HepG2 (cell line): ENCODE results near the gene TAF12. TPM values are rescaled to one million over a fixed set of nuclear protein-coding genes. Genes with fewer than 3 reads are reported as not detected.

ENCODE experiments used
- ARHGAP35 ChIP-seq: sonication (generic); formaldehyde crosslinking; IDR thresholded peaks from 2 replicates; pipeline ENCODE4 v1.9.0; 2022; ENCODE audit warnings: mild to moderate bottlenecking, inconsistent platforms, moderate library complexity, missing genetic modification reagents, borderline replicate concordance
- ASH2L ChIP-seq: fragments of 300-600, 200-600 bp; sonication (generic); IDR thresholded peaks from 2 replicates; pipeline ENCODE4 v1.7.0; 2017; ENCODE audit warnings: low read depth, mild to moderate bottlenecking, moderate library complexity, mixed read lengths, low read length; ENCODE audit not compliant: insufficient read length
- CHCHD3 ChIP-seq: sonication (generic); formaldehyde crosslinking; IDR thresholded peaks from 2 replicates; pipeline ENCODE4 v1.8.0; 2022; ENCODE audit warnings: mild to moderate bottlenecking, missing genetic modification reagents, moderate library complexity
- DNMT3B ChIP-seq: conservative IDR thresholded peaks from 2 replicates; pipeline ENCODE4 v1.6.1; 2016; ENCODE audit warnings: missing biosample characterization, control low read depth
- EP300 ChIP-seq, 3 experiments: sonication (generic) in 1 of 3; formaldehyde crosslinking in 1 of 3; IDR thresholded peaks; 2 replicates each; pipeline versions ENCODE4 v1.5.1 to v1.6.1; 2011 to 2020; ENCODE audit warnings: low read depth in 2 of 3, low read length in 2 of 3, borderline replicate concordance in 1 of 3, improper control_type of control experiment in 1 of 3, mild to moderate bottlenecking in 1 of 3, missing genetic modification reagents in 1 of 3, moderate library complexity in 1 of 3
- HMGXB4 ChIP-seq, 2 experiments: sonication (generic) in 1 of 2; formaldehyde crosslinking in 1 of 2; IDR thresholded peaks; 2 replicates each; pipeline versions ENCODE4 v1.4.0 to v1.6.1; 2018 to 2020; ENCODE audit warnings: missing genetic modification reagents in 2 of 2, borderline replicate concordance in 1 of 2, low read depth in 1 of 2, mild to moderate bottlenecking in 1 of 2, missing biosample characterization in 1 of 2
- HOXA3 ChIP-seq: sonication (generic); formaldehyde crosslinking; IDR thresholded peaks from 2 replicates; pipeline ENCODE4 v1.5.0; 2020; ENCODE audit warnings: missing genetic modification reagents
- NCOA1 ChIP-seq: sonication (generic); formaldehyde crosslinking; IDR thresholded peaks from 2 replicates; pipeline ENCODE4 v1.9.0; 2021; ENCODE audit warnings: missing genetic modification reagents
- NFE2 ChIP-seq: sonication (generic); formaldehyde crosslinking; IDR thresholded peaks from 2 replicates; pipeline ENCODE4 v1.4.0; 2020; ENCODE audit warnings: missing genetic modification reagents
- POGZ ChIP-seq: sonication (generic); formaldehyde crosslinking; IDR thresholded peaks from 2 replicates; pipeline ENCODE4 v1.4.0; 2020; ENCODE audit warnings: mild to moderate bottlenecking, missing genetic modification reagents
- RAD21 ChIP-seq: fragments of 450-650 bp; formaldehyde crosslinking; IDR thresholded peaks from 2 replicates; pipeline ENCODE4 v1.5.0; 2020; ENCODE audit warnings: mild to moderate bottlenecking
- SIX1 ChIP-seq: sonication (generic); formaldehyde crosslinking; IDR thresholded peaks from 2 replicates; pipeline ENCODE4 v1.4.0; 2020; ENCODE audit warnings: missing genetic modification reagents, borderline replicate concordance
- SMC3 ChIP-seq: IDR thresholded peaks from 2 replicates; pipeline ENCODE4 v1.6.1; 2011; ENCODE audit warnings: low read length, improper control_type of control experiment
- SNAPC2 ChIP-seq: sonication (generic); formaldehyde crosslinking; IDR thresholded peaks from 2 replicates; pipeline ENCODE4 v1.8.1; 2022; ENCODE audit warnings: mild to moderate bottlenecking, missing genetic modification reagents
- STAG1 ChIP-seq: sonication (generic); formaldehyde crosslinking; IDR thresholded peaks from 2 replicates; pipeline ENCODE4 v1.4.0; 2020; ENCODE audit warnings: missing genetic modification reagents
- ZNF225 ChIP-seq: sonication (generic); formaldehyde crosslinking; IDR thresholded peaks from 2 replicates; pipeline ENCODE4 v1.4.0; 2020; ENCODE audit warnings: mild to moderate bottlenecking, missing genetic modification reagents
- ZNF598 ChIP-seq: sonication (generic); formaldehyde crosslinking; IDR thresholded peaks from 2 replicates; pipeline ENCODE4 v1.5.1; 2020; ENCODE audit warnings: mild to moderate bottlenecking, missing genetic modification reagents, borderline replicate concordance
- ZNF614 ChIP-seq: IDR thresholded peaks from 2 replicates; pipeline ENCODE4 v1.6.1; 2018; ENCODE audit warnings: missing biosample characterization, missing genetic modification reagents, inconsistent platforms, borderline replicate concordance
- ZNF646 ChIP-seq: sonication (generic); formaldehyde crosslinking; IDR thresholded peaks from 2 replicates; pipeline ENCODE4 v1.9.0; 2021; ENCODE audit warnings: mild to moderate bottlenecking, missing genetic modification reagents
- ZNF761 ChIP-seq: sonication (generic); formaldehyde crosslinking; conservative IDR thresholded peaks from 2 replicates; pipeline ENCODE4 v1.4.0; 2020; ENCODE audit warnings: mild to moderate bottlenecking, missing genetic modification reagents
- ZNF772 ChIP-seq: sonication (generic); formaldehyde crosslinking; IDR thresholded peaks from 2 replicates; pipeline ENCODE4 v1.5.0; 2020; ENCODE audit warnings: mild to moderate bottlenecking, missing genetic modification reagents
- polyA plus RNA-seq, 8 experiments: library from polyadenylated mRNA; depleted of rRNA in 3 of 8; stranded (reverse) in 7 of 8; unstranded in 1 of 8; fragments of >200 nt; fragmentation: Illumina TruSeq in 4 of 8; extraction: Trizol in 4 of 8; gene quantifications; 2 replicates each; pipeline versions ENCODE4 v1.2.1 to v1.2.3, GENCODE V29; 2011 to 2016; ENCODE audit warnings: low read depth in 4 of 8, missing spikeins in 1 of 8, mixed read lengths in 1 of 8; ENCODE audit not compliant: insufficient read depth in 1 of 8
- total RNA-seq, 5 experiments: library from RNA; depleted of rRNA; stranded (reverse); fragments of >200 nt; fragmentation: Illumina TruSeq; extraction: Trizol; gene quantifications; 2 replicates each; pipeline ENCODE4 v1.2.3, GENCODE V29; 2016; ENCODE audit warnings: low read depth in 1 of 5

Gene TAF12
- total and polyA plus RNA-seq, 2 of the 13 experiments (the other 11 are each of a cell fraction or from before 2014, with no cell fraction given): 16.3 to 17.1 TPM

DNA sequence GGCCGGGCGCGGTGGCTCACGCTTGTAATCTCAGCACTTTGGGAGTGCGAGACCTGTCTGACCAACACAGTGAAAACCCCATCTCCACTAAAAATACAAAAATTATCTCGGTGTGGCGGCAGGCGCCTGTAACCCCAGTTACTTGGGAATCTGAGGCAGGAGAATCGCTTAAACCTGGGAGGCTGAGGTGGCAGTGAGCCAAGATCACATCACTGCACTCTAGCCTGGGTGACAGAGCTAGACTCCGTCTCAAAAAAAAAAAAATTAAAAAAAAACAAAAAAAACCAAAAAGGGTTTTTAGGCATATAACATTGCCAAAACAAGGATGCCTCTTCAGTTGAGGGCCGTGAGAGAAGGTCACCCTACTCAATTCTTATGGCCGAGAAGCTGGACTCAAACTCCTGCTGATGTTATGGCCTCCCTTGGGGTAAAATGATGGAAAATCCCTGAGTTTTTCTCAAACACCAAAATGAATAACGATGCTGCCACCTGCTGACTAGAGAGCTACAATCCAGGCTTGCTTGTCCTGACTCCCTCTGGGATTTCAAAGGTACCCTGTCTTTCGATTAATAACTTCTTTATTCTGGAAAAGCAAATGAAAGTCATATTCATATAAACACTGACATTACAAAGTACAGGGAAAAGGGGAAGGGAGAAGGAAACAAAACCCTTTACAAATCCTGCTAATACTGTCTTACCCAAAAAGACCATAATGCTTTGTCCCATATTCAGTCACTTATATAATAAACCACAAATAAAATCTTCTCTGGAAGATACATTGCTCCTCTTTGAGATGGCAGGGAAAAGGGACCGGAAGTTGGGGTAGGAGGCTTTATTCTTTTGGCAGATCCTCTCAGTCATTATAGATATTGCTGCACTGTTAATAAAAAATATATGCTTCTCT is 40.1 kb downstream of the TAF12 start (continued):
- TF ChIP-seq NFE2 (CRISPR knock-in tag) (no peak), STAG1 (CRISPR knock-in tag) (peak; percentile 94), RAD21 (CRISPR knock-in tag) (peak; percentile 78), ZNF225 (CRISPR knock-in tag) (no peak), ASH2L (no peak), HMGXB4 (CRISPR knock-in tag; IDR thresholded peaks at IDR 0.05; ENCODE audit: borderline replicate concordance in 1 of 2, low read depth in 1 of 2) (no peak), ZNF761 (no peak), POGZ (CRISPR knock-in tag) (no peak), ZNF614 (CRISPR knock-in tag) (no peak), NCOA1 (CRISPR knock-in tag) (no peak), ZNF646 (CRISPR knock-in tag) (no peak), HOXA3 (CRISPR knock-in tag) (no peak), SMC3 (peak; percentile 91), SNAPC2 (0 out of 2 replicates have a peak, but pooled peaks have one; percentile 13), ZNF598 (CRISPR knock-in tag) (no peak), ZNF772 (CRISPR knock-in tag) (no peak), SIX1 (no peak), ARHGAP35 (CRISPR knock-in tag) (no peak), EP300 (IDR thresholded peaks at IDR 0.05; ENCODE audit: low read depth in 2 of 2, low read length in 2 of 2) (0 out of 4 replicates have a peak, but pooled peaks of 1 of the 2 experiments have one; percentile 20), EP300 (CRISPR knock-in tag; IDR thresholded peaks at IDR 0.05; ENCODE audit: borderline replicate concordance) (no peak), CHCHD3 (no peak), DNMT3B (CRISPR knock-in tag) (no peak)
